Measurements from ENCODE around the gene SRRM2. TPM values are rescaled to one million over a fixed set of nuclear protein-coding genes. Genes with fewer than 3 reads are reported as not detected.

Gene SRRM2
- total RNA-seq, 6 donors from 2014 or later: 317 to 3,815 (median 582) TPM

- TF ChIP-seq CTCF (IDR thresholded peaks at IDR 0.05) (no peak), POLR2AphosphoS5 (IDR thresholded peaks at IDR 0.05) (no peak), EP300 (IDR thresholded peaks at IDR 0.05) (no peak), POLR2A (IDR thresholded peaks at IDR 0.05) (no peak)
- Histone ChIP-seq H3K36me3 (peaks cover 22 to 40% (median 33%) of the 10 kb centered on the region in 4 donors), H3K4me1 (peaks cover 41 to 52% (median 45%) of the 10 kb centered on the region in 4 donors), H3K9me3 (no peaks in the 10 kb centered on the region), H3K27ac (no peak overlapping the region), H3K27me3 (no peaks in the 10 kb centered on the region), H3K4me3 (peak overlapping the region in 2 of 4 donors; percentile 68 to 91)
- ATAC-seq (ENCODE audit: low FRiP score in 2 of 2) (no peak), DNase-seq (no peak)
- WGBS, 2 donors: 18 to 20% methylated on average over 3 of the region's 3 CpGs
These were observed 2.7 kb downstream of the SRRM2 start for GRCh38 chr16:2755158-2755557.

- H3K36me3 ChIP-seq: peaks cover 33 to 53% (median 46%) of the 10 kb centered on the region in 4 donors
- no peaks in the 10 kb centered on the region for H3K27me3 ChIP-seq
- no peaks in the 10 kb centered on the region for H3K9me3 ChIP-seq
- DNase-seq (peak in 1 of 2 donors; percentile 82), ATAC-seq (ENCODE audit: low FRiP score in 2 of 2) (no peak)
- TF ChIP-seq POLR2A (IDR thresholded peaks at IDR 0.05) (no peak), CTCF (IDR thresholded peaks at IDR 0.05) (no peak), EP300 (IDR thresholded peaks at IDR 0.05) (no peak), POLR2AphosphoS5 (IDR thresholded peaks at IDR 0.05) (no peak)
- no peak overlapping the region for H3K4me3 ChIP-seq
- peaks cover 39 to 48% (median 41%) of the 10 kb centered on the region in 4 donors for H3K4me1 ChIP-seq
- H3K27ac ChIP-seq: no peak overlapping the region
- 93 to 95% methylated on average over 30 of the region's 30 CpGs for WGBS, 2 donors
These were observed 4.0 kb downstream of the SRRM2 start for GRCh38 chr16:2756288-2757015.

GRCh38 chr16:2757344-2757743, 4.9 kb downstream of the SRRM2 start:
- H3K4me3 ChIP-seq: no peak overlapping the region
- DNase-seq (no peak), ATAC-seq (ENCODE audit: low FRiP score in 2 of 2) (no peak)
- WGBS, 2 donors: 76 to 82% methylated on average over 11 of the region's 11 CpGs
- no peak for TF ChIP-seq POLR2A (IDR thresholded peaks at IDR 0.05)
- TF ChIP-seq CTCF (IDR thresholded peaks at IDR 0.05): no peak
- TF ChIP-seq EP300 (IDR thresholded peaks at IDR 0.05): no peak
- TF ChIP-seq POLR2AphosphoS5 (IDR thresholded peaks at IDR 0.05): no peak
- H3K27ac ChIP-seq: no peak overlapping the region
- H3K27me3 ChIP-seq: no peaks in the 10 kb centered on the region
- peaks cover 32 to 42% (median 36%) of the 10 kb centered on the region in 4 donors for H3K4me1 ChIP-seq
- H3K9me3 ChIP-seq: no peaks in the 10 kb centered on the region
- peaks cover 42 to 62% (median 55%) of the 10 kb centered on the region in 4 donors for H3K36me3 ChIP-seq

DNA sequence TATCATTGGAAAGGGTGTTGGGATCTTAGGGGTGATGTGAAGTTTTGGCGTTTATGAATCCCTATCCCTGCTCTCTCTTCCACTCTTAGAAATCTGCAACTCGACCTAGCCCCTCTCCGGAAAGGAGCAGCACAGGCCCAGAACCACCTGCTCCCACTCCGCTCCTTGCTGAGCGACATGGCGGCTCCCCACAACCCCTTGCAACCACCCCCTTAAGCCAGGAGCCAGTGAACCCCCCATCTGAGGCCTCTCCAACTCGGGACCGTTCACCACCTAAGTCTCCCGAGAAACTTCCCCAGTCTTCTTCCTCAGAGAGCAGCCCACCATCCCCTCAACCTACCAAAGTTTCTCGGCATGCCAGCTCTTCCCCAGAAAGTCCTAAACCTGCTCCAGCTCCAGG, 9.0 kb downstream of the SRRM2 start:
- Histone ChIP-seq H3K27me3 (no peaks in the 10 kb centered on the region), H3K4me3 (no peak overlapping the region), H3K9me3 (no peaks in the 10 kb centered on the region), H3K36me3 (peaks cover 74 to 100% (median 96%) of the 10 kb centered on the region in 4 donors), H3K27ac (no peak overlapping the region), H3K4me1 (peaks cover 6 to 13% (median 9%) of the 10 kb centered on the region in 4 donors)
- no peak for ATAC-seq (ENCODE audit: low FRiP score in 2 of 2)
- TF ChIP-seq CTCF (IDR thresholded peaks at IDR 0.05) (no peak), POLR2A (IDR thresholded peaks at IDR 0.05) (no peak), EP300 (IDR thresholded peaks at IDR 0.05) (no peak)
- 92 to 99% methylated on average over 10 of the region's 10 CpGs for WGBS, 2 donors
- no peak for DNase-seq
